Uterus (tissue), 2 donors: ENCODE results near the gene HPCA.

Experiments
- POLR2A ChIP-seq, 2 donors: fragments of 450-650 bp; IDR thresholded peaks; one replicate each; pipeline ENCODE4 v1.6.1; 2016; ENCODE audit warnings: antibody characterized with exemption in 2 of 2, mild to moderate bottlenecking in 1 of 2, moderate library complexity in 1 of 2
- TF ChIP-seq, protein P1 (sequence below), 4 experiments: fragments of 200-600 bp in 2 of 4; fragments of 450-650 bp in 2 of 4; sonication (generic) in 2 of 4; IDR thresholded peaks; one replicate each; pipeline ENCODE4 v1.5.1; 2016 to 2019; ENCODE audit warnings: antibody characterized with exemption in 4 of 4, mild to moderate bottlenecking in 2 of 4, moderate library complexity in 1 of 4

DNA sequence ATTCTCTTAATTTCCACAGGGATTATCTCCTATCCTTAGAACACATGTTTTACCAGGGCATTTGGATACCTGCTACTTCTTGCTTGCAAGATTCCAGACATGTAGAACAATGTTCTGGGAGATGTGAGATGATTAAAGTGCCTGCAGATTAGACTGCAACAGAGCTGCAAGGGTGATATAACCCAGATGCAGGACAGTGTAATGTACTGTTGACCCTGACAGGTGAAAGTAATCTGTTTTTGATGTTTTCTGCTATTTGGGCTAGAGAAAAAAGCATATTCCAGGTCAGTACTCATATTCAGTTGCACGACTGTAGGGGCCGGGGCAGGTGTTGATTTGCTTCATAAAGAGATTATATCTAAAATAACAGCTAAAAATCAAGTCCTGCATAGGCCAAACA, 42.0 kb downstream of the HPCA start:
- TF ChIP-seq, protein P1, sequence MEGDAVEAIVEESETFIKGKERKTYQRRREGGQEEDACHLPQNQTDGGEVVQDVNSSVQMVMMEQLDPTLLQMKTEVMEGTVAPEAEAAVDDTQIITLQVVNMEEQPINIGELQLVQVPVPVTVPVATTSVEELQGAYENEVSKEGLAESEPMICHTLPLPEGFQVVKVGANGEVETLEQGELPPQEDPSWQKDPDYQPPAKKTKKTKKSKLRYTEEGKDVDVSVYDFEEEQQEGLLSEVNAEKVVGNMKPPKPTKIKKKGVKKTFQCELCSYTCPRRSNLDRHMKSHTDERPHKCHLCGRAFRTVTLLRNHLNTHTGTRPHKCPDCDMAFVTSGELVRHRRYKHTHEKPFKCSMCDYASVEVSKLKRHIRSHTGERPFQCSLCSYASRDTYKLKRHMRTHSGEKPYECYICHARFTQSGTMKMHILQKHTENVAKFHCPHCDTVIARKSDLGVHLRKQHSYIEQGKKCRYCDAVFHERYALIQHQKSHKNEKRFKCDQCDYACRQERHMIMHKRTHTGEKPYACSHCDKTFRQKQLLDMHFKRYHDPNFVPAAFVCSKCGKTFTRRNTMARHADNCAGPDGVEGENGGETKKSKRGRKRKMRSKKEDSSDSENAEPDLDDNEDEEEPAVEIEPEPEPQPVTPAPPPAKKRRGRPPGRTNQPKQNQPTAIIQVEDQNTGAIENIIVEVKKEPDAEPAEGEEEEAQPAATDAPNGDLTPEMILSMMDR (IDR thresholded peaks at IDR 0.05), result no peak
- no peak for TF ChIP-seq POLR2A (IDR thresholded peaks at IDR 0.05)
